Measurements from ENCODE around the gene GOSR1.
"Not testable (repeated sequence)": the region's sequence is repeated elsewhere in the genome, so short reads cannot be mapped to it uniquely, and the experiment has no call there.

Gene GOSR1

DNA sequence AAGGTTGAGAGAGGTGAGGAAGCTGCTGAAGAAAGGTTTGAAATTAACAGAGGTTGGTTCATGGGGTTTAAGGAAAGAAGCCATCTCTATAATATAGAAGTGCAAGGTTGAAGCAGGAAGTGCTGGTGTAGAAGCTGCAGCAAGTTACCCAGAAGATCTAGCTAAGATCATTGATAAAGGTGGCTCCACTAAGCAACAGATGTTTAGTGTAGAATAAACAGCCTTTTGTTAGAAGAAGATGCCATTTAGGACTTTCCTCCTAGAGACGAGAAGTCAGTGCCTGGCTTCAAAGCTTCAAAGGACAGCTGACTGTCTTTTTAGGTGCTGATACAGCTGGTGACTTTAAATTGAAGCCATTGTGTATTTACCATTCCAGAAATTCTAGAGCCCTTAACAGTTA is 29.3 kb downstream of the GOSR1 start:
- DNase-seq (ENCODE audit: low spot score): no peak

DNA sequence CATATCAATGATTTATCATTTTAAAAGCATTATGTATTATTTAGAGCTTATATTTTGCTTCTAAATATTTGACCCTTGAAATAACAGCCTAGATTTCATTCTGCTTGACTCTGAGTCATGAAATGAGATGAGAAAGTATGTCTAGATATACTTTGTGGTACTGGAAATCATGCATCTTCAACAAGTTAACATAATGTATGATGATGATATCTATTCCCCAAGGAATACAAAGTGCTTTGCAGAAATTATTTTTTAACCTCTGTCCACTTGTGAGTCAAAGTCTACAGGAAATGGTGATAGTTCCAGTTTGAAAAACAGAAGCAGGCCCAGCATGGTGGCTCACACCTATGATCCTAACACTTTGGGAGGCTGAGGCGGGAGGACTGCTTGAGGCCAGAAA is 36.1 kb downstream of the GOSR1 start:
- no peak for DNase-seq (ENCODE audit: low spot score)

DNA sequence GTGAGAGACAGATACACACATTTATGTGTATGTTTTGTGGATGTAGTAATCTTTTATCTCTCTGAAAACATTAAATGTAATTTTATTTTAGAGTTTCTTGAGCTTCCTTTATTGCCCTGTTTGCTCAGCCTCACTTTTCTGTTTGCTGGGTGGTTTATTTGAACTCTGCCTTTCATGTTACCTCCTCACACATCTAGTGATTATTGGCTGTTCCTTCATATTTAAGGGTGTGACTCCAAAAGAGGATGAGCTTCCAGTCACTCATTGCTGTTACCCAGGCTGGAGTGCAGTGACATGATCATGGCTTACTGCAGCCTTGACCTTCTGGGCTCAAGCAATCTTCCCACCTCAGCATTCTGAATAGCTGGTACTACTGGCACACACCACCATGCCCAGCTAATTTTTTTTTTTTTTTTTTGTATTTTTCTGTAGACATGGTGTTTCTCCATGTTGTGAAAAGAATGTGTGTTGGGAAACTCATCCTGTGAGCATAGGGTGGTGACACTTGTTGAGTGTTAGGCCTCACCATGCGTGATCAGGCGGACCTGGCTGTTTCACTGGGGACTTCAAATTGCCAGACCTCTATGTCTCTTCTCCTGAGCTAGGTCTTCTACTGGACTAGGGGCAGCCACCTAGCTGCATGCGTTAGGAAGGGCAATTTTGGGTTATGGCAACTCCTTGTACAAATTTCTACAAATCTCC is 37.8 kb downstream of the GOSR1 start:
- no peak for DNase-seq (ENCODE audit: low spot score)

DNA sequence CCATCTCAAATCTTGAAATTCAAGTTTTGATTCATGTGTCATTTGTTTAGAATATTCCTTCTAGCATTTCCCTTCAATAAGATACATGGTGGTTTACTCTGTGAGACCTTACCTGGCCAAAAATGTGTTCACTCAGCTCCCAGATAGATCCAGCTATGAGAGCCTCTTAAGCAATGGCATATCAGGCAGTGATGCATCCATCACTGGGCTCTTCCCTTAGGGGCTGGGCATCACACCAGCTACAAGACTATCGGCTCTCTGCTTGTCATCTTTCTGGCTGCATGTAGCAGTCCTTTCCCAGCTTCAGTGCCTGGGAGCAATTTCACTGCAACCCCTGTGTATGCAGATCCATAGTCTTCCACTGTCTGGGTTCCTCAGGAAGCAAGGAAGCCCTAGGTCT is 40.6 kb downstream of the GOSR1 start:
- no peak for DNase-seq (ENCODE audit: low spot score)

DNA sequence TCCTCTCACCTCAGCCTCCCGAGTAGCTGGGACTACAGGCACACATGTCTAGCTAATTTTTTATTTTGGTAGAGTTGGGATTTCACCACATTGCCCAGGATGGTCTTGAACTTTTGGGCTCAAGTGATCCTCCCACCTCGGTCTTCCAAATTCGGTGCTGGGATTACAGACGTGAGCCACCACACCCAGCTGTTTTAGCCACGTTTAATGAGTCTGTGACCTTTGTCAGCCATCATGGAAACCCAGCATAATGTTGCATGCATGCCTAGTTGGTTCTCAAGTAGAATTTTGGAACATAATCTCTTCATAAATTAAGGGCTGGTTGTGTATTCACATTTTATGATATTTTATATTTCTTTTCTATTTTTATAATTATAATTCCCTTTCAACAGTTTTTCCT is 42.0 kb downstream of the GOSR1 start:
- DNase-seq (ENCODE audit: low spot score): no peak

DNA sequence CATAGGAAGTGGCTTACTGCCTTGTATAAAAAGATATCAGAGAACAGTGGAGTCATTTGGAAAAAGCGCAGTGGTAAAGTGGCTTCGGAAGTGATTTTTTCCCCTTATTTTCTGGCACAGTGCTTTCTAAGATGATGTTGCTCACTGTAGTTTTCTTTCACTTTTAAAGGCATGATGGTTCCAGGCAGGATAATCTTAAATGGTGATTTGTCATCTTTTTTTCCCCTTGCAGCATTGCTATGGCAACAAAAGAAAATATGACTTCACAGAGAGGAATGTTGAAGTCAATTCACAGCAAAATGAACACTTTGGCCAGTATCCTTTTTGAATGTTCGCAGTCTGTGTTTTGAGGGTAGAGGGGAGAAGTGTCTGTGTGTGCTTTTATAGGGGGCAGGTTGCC is 42.5 kb downstream of the GOSR1 start:
- DNase-seq (ENCODE audit: low spot score): no peak

DNA sequence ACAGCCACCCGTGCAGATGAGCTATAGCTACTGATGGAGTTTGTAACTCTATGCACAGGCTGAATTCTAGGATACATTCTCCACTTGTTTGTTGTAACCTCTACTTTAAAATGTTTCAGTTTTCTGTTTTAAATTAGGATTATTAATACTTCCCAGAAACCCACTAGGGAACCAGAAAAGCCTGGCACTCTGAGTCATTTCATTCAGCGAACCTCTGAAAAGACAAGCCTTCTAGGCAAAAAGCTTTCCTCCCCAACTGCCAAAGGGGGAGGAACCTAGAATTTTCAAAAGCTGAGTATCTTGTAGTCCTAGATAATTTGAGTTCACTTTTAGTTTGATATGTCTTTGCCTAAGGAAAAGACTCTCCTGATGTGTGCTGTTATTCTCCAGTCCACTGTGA is 43.2 kb downstream of the GOSR1 start:
- DNase-seq (ENCODE audit: low spot score): no peak

DNA sequence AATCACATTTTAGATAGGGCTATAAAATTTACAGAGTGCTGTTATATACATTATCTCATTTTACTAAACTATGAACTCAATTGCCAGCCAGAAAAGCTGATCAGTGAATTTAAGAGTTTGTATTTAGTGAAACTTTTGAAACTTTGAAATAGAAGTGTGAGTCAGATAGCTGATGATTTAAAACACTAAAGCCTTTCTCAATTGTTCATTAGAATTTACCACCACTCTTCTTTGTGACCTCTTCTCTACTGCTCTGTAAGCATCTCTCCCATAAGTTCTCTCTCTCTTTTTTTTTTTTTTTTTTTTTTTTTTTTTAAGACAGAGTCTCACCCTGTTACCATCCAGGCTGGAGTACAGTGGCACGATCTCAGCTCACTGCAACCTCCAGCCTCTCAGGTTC is 43.7 kb downstream of the GOSR1 start:
- no peak for DNase-seq (ENCODE audit: low spot score)

DNA sequence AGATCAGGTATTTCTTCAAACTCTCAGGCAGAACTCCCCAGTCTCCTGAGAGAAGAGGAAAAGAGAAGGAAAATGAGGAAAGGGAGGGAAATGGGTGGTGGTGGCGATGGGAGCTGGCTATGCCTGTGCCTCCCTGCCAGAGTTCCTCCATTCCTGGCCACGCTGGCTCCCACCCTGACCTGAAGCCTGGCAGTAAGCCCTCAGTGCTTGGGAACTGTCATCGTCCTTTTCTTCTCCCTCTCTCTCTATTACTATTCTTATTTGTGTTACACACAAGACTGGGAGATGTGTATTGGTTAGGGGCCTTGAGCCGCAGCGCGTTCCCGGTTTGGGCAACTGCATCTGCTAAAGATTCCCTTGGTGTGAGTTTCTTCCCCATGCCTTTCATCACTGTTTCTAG is 44.6 kb downstream of the GOSR1 start:
- DNase-seq (ENCODE audit: low spot score): no peak

DNA sequence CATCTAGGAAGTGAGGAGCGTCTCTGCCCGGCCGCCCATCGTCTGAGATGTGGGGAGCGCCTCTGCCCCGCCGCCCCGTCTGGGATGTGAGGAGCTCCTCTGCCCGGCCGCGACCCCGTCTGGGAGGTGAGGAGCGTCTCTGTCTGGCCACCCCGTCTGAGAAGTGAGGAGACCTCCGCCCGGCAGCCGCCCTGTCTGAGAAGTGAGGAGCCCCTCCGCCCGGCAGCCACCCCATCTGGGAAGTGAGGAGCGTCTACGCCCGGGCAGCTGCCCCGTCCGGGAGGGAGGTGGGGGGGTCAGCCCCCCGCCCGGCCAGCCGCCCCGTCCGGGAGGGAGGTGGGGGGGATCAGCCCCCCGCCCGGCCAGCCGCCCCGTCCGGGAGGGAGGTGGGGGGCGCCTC is 46.0 kb downstream of the GOSR1 start:
- DNase-seq (ENCODE audit: low spot score): not testable (repeated sequence)

DNA sequence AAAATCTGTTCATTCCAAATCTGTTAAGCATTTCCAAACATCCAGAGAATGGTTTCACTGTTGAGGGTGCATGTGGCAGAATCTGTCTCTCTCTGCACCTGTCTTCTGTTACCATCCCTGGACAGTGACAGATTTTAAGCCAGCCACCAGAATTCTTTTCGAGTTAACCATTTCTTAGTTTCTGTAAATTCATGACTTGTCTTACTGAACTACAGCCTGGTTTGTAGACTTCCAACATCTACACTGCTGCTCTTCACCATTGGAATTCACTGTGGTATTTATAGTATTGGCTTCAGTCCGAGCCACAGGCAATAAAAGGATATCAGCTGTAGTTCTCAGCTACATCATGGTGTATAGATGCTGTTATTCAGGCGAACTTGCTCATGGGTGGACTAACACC is 47.6 kb downstream of the GOSR1 start:
- DNase-seq (ENCODE audit: low spot score): no peak

DNA sequence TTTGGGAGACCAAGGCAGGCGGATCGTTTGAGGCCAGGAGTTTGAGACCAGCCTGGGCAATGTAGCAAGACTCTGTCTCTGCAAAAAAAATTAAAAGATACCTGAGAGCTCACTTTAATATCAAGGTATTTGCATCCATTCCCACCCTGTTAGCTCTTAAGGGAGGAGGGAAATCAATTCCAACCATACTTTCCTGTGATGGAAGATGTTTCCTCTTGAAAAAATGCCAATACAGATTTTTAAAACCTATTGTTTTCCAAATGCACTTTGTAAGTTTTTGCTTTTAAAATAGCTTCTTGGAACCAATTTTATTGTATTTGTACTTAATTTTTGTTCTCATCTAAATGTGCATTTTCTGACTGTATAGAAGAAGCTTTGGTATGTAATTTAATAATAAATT is 49.2 kb downstream of the GOSR1 start:
- DNase-seq (ENCODE audit: low spot score): no peak

DNA sequence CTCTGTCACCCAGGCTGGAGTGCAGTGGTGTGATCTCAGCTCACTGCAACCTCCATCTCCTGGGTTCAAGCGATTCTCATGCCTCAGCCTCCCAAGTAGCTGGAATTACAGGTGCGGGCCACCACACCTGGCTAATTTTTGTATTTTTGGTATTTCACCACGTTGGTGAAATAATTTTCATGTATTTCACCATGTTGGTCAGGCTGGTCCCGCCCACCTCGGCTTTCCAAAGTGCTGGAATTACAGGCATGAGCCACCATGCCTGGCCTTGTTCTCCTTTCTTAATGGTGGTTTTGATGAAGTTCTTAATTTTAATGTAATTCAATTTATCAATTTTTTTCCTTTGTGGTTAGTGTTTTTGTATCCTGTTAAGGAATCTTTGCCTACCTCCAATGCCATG is 51.5 kb downstream of the GOSR1 start:
- not testable (repeated sequence) for DNase-seq (ENCODE audit: low spot score)

DNA sequence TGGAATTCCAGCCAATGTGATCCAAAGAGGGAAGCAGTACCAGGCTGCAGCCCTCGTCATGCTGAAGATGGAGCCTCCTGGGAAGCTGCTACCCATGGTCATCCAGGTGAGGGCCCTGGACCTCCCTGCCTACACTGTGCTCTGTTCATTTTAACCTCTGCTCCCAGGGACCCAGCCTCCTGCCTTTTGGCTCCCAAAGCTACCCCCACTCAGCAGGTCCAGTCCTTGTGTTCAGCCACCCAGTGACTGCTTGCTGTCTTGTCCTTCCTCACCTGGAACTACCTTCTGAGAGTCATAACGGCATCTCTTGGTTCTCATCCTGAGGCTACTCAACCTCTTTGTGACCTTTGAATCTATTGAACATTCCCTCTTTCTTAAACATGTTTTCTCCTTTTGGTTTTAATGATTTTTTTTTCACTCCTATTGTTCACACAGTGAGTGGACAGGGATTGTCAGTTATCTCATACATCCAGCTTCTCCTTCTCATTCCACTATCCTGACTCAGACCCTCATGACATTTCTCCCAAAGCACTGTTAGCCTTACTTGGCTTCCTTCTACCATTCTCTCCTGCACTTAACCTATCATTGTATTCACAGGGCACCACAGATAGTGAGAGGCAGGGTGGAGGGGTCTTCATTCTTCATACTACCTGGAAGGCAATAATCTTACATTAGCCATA is 53.3 kb downstream of the GOSR1 start:
- no peak for DNase-seq (ENCODE audit: low spot score)

DNA sequence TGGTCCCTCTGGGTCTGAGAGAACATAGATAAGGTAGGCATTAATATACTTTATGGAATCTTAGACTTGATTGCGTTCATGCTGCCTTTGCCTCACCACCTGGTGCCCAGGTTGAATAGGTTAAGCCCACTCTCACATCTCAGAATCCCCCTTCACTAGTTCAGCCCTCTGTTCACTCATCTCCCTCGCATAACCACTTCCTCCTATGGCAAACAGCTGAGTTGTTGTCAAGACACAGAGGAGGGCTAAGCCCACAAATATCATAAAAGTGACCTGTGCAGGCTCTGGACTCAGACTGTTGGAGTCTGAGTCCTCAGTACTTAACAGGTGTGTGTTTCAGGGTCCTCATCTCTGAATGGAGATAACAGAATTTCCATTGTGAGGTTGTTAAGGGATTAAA is 55.7 kb downstream of the GOSR1 start:
- DNase-seq (ENCODE audit: low spot score): no peak

DNA sequence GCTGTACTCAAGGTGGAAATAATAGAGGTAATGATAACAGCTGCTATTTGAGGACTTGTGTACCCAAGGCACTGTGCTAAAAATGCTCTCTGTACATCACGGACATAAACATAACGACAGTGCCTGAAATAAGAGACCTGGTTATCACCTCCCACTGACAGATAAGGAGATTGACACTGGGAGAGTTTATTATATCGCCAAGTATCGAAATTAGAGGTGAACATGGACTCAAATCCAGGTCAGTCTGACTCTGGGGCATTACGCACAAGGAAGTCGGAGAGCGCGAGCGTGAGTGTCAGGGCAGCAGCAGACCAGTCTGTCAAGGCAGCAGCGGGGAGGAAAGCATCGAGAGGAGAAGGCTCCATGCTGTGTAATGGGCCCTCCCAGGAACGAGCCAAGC is 57.1 kb downstream of the GOSR1 start:
- no peak for DNase-seq (ENCODE audit: low spot score)

DNA sequence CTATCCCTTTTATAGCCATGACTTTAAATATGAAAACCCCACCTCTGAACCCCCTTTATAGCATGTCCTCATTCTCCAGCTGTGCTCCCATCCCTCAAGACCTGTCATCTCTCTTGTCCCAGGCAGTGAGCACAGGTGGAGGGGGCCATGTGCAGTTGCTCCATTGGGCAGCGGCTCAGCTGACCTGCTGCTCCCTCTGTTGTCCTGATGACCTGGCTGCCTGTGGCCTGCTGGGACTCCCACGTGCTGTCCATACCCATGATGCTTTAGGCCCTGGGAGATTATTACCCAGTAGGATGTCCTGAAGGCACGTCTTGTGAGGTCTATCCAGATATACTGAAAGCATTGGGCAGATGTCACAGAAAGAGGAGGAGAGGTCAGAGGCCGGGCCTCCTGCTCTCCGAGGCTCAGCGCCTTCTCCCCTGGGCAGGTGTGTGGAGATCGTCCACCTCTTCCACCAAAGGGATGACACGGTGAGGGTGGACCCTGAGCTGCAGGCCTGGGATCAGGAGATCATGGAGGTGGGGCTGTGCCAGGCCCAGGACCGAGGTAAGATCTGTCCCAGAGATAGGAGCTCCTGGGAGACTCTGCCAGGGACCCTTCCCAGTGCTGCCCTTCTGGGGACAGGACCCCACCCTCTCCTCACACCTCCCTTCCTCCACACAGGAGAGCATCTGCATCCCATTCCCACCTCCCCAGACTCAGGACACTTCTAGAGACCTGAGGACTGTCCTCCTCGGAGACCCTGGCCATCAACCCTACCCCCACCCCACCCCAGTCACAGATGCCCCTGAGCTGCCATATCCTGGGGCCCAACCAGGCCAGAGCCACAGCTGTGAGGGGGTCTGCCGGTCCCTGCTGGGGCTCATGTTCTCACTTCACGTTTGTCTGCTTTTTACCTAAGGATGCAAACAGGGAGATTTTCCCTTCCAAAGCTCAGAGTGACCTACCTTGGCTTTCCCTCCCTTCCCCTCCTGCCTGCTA is 58.0 kb downstream of the GOSR1 start:
- DNase-seq (ENCODE audit: low spot score): no peak

DNA sequence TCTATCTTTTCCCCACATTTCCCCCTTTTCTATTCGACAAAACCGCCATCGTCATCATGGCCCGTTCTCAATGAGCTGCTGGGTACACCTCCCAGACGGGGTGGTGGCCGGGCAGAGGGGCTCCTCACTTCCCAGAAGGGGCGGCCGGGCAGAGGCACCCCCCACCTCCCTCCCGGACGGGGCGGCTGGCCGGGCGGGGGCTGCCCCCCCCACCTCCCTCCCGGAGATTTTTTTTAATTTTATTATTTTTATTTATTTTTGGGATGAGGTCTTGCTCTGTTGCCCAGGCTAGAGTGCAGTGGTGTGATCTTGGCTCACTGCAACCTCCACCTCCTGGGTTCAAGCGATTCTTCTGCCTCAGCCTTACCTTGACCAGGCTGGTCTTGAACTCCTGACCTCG is 59.6 kb downstream of the GOSR1 start:
- not testable (repeated sequence) for DNase-seq (ENCODE audit: low spot score)

DNA sequence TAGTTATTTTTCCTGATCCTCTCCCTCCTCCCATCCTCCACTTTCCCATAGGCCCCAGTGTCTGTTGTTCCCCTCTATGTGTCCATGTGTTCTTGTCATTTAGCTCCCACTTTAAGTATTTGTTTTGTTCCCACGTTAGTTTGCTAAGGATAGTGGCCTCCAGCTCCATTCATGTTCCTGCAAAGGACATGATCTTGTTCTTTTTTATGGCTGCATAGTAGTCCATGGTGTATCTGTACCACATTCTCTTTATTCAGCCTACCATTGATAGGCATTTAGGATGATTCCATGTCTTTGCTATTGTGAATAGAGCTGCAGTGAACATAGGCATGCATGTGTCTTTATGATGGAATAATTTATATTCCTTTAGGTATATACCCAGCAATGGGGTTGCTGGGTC is 60.5 kb downstream of the GOSR1 start:
- DNase-seq (ENCODE audit: low spot score): not testable (repeated sequence)

DNA sequence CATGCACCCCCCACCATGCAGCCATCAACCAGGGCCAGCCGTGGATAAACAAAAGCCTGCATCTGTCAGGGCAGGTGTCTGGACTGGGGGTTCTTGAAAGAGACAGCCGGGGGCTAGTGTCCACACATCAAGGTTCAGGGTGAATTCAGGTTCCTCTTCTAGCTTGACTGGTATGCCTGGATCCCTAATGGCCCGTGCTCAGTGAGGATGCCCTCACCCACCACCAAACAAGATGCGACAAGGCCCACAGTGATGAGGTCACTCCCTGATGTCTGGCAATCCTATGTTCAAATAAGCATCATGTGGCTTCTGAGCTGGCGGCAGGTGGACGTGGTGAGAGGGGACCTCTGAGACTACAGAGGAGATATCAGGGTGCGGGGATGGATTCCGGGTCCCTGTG is 64.6 kb downstream of the GOSR1 start:
- DNase-seq (ENCODE audit: low spot score): no peak

DNA sequence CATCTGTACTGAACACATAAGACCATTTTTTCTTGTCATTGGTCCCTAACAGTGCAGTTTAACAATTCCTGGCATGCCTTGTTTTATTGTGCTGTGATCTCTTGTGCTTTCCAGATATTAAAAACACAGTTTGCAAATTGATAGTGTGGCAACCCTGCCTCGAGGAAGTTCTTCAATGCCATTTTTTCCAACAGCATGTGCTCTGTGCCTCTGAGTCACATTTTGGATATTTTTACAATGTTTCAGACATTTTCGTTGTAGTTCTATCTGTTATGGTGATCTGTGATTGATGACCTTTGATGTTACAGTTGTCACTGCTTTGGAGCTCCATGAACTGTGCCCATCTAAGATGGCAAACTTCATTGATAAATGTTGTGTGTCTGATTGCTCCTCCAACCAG is 66.2 kb downstream of the GOSR1 start:
- DNase-seq (ENCODE audit: low spot score): no peak

DNA sequence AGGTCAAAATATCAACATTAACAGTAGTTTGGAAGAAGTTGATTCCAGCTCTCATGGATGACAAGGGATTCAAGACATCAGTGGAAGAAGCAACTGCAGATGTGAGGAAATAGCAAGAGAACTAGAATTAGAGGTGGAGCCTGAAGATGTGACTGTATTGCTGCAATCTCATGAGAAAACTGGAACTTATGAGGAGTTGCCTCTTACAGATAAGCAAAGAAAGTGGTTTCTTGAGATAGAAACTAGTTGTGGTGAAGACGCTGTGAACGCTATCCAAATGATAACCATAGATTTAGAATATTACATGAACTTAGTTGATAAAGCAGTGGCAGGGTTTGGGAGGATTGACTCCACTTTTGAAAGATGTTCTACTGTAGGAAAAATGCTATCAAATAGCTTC is 67.8 kb downstream of the GOSR1 start:
- no peak for DNase-seq (ENCODE audit: low spot score)

Measured in SW480 (cell line).